SK-N-DZ (cell line): ENCODE measurements around the gene OGFOD2. TPM values are rescaled to one million over a fixed set of nuclear protein-coding genes. Genes with fewer than 3 reads are reported as not detected.
"Not testable (repeated sequence)": the region's sequence is repeated elsewhere in the genome, so short reads cannot be mapped to it uniquely, and the experiment has no call there.

ENCODE experiments used
- DNase-seq: peaks from one replicate; pipeline ENCODE4 v3.0.0-alpha.2; 2015; ENCODE audit warnings: low spot score
- polyA plus RNA-seq, 2 experiments: library from polyadenylated mRNA; depleted of rRNA; stranded (reverse); fragments of >200 nt; gene quantifications; 2 replicates each; pipeline ENCODE4 v1.2.3, GENCODE V29; 2014

Gene OGFOD2
- polyA plus RNA-seq (2014; cell fraction: cytosol; rRNA removed), result 27.5 and 33.9 TPM in 2 replicates
- 77.4 and 108 TPM in 2 replicates for polyA plus RNA-seq (2014; cell fraction: nucleus; rRNA removed)

DNA sequence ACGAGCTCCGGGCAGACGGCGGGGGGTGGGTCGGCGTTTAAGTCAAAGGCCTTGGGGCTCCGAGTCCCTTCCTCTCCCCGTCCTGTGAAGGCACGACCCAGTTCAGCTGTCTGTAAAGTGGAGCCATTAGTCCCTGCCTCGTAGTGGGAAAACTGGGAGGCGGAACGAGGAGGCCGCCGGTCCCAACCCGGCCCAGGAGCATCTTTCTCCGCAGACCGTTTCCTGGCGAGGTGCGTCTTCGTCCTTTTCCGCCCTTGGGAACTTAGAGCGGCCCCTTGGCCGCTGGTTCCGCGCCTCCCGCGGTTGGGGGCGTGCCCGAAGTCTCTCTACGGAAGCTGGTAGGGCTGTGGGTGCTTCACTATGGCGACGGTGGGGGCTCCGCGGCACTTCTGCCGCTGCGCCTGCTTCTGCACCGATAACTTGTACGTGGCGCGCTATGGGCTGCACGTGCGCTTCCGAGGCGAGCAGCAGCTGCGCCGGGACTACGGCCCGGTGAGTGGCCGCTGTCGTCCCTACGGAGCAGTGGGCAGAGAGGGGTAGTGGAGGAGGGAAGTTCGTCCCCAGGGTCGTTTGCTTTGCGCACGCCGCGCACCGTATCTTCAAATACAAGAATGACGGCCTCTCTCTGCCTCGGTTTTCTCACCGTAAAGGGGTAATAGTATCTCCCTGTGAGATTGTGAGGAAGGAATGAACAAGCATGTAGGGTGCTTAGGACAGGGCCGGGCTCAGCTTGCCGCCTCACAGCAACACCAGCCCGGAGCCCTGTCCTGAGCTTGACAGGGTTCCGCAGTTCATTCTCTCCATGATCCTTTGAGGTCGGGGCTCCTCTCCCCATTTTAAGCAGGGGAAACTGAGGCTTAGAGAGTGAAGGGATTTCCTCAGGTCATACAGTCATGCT lies at the start of gene OGFOD2:
Gene OGFOD2 (plus strand): TSS at position 353 of the 898 bp plus-strand sequence. CDS start 8 bp downstream, at position 361.
- peak; percentile 92 for DNase-seq

DNA sequence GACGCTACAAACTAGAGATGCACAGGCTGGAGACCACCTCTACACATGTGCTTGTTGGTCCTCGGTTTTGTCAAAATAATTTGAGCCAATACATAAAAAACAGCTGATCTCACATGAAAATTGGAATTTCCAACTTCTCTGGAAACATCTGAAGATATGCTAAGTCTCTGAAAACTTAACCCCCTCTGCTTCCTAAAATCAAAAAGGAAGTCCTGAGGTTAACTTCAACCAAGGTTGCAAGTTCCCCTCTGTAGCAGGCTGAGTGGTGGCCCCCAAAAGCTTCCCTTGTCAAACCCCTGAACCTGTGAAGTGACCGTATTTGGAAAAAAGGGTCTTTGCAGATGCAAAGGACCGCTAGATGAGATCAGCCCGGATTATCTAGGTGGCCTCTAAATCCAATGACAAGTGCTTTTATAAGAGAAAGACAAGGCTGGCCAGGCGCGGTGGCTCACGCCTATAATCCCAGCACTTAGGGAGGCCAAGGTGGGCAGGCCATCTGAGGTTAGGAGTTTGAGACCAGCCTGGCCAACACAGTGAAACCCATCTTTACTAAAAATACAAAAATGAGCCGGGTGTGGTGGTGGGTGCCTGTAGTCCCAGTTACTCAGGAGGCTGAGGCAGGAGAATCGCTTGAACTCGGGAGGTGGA lies 47.2 kb upstream of the OGFOD2 start:
- no peak for DNase-seq

GRCh38 chr12:122928404-122929147 lies 46.5 kb upstream of the OGFOD2 start:
- DNase-seq, result no peak

GRCh38 chr12:122929148-122929538 lies 45.9 kb upstream of the OGFOD2 start:
- DNase-seq, result no peak

DNA sequence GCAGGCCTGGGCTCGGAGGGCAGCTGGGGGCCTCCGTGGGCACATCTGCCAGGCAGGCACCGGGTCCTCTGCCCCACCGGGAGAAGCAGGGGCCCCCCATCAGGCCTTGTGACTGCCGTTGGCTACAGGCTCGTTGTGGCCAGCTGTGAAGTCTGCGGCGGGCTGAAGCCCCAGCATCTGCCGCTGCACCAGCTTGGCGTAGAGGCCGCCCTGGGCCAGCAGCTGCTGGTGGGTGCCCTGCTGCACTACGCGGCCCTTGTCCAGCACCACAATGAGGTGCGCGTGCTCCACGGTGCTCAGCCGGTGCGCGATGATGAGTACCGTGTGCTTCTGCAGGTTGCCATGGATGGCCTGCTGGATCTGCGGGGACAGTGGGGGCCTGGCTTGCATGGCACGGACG lies 45.2 kb upstream of the OGFOD2 start:
- no peak for DNase-seq

DNA sequence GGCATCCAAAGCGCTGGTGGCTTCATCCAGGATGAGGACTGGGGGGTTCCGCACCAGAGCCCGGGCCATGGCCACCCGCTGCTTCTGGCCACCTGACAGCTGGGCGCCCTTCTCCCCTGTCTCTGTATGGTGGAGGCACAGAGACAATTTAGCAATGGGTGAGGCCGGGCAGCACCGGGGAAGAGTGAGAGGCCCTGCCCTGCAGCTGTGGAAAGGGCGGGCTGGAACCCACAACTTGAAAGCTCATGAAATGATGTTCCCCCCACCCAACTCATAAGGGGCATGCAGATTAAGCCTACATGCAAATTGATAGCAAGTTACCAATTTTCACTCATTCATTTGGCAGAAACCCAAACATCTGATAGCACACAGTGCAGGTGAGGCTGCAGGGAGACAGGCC lies 42.8 kb upstream of the OGFOD2 start:
- no peak for DNase-seq

DNA sequence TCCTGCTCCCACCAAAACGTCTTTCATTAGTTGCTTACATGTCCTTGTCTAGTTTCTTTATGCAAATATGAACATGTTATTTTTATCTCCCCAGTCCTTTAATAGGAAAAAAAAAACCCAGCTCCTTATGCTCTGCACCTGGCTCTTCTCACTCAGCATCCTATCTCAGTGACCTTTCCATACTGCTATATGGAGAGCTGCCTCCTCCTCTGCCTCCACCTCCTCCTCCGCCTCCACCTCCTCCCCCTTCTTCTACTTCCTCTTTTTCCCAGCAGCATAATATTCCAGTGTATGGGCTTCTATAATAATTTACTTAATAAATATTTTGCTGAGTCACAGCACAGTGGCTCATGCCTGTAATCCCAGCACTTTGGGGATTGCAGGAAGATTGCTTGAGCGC lies 40.3 kb upstream of the OGFOD2 start:
- no peak for DNase-seq

DNA sequence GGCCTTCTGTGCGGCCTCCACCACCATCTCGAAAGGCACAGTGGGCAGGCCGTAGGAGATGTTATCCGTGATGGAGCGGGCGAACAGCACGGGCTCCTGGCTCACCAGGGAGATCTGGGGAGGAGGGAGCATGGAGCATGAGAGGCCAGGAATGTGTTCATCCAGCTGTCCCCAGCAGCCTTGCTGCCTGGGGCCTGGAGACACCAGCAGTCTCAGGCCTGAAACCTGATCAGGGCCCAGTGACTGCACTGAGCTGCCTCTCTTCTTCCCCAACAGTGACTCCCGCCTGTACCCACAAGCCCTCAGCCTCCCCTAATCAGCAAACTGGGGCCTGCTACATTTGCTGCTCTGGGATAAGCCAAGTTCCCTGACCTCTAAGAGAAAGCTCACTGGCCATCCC lies 39.7 kb upstream of the OGFOD2 start:
- peak; percentile 37 for DNase-seq

GRCh38 chr12:122937622-122938091 lies 37.4 kb upstream of the OGFOD2 start:
- DNase-seq, result no peak

DNA sequence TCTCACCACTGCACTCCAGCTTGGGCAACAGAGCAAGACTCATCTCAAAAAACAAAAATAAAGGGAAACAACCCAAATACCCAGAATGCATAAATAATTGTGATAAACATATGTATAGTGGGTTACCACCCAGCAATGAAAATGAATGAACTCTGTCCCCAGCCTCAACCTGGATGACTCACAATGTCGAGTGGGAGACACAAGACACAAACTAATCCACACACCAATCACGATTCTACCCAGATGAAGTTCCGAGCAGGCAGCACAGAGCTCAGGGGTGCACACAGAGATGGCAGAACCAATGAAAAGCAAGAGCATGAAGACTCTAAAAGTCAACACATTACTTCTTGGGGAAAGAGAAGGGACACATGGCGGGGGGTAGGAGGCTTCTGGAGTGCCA lies 35.9 kb upstream of the OGFOD2 start:
- DNase-seq, result no peak

- DNase-seq, result not testable (repeated sequence)
Measured at GRCh38 chr12:122941351-122941750, 33.7 kb upstream of the OGFOD2 start.

- no peak for DNase-seq
Measured at GRCh38 chr12:122942637-122943036, 32.4 kb upstream of the OGFOD2 start.

GRCh38 chr12:122943196-122943595 lies 31.8 kb upstream of the OGFOD2 start:
- no peak for DNase-seq

DNA sequence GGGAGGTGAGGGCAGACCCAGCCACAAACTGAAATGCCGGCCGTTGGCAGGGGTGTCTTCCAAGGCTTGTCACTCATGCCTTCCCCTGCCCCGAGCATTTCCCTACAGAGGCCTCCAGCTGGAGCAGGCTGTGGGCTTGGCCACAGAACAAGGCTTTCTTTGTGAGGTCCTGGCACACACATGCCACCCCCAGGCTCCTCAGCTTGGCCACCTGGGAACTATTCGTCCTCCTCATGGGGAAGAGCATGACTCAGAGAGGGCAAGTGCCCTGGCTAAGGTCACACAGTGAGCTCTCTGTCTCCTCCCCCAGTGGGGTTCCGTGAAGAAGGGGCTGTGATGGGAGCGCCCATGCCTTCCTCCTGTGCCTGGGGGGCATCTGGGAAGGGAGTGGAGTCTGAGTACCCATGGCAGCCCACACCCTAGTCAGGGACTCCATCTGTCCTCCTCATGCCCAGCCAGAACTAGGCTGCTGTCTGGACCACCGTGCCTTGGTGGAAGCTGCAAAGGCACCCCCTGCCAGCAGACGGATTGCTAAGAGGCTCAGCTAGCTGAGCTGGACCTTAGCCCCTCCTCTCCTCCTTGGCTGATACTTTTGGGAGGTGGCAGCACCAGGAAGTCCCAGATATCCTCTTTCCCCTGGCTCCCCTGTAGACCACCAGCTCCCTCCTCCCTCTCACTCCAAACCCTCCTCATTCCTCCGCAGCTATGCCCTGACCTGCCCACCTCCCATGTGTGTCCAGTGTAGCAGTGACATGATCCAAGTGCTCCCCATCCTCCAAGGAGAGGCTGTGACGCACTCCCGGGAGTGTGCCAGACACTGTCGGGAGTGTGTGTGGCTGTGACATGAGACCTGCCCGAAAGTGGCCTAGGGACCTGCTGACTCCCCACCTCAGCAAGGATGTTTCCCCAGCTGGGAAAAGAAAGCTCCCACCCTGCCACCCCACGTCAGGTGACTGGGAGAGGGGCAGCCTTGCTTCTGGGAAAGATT lies 30.1 kb upstream of the OGFOD2 start:
- DNase-seq, result no peak

GRCh38 chr12:122946690-122947341 lies 28.2 kb upstream of the OGFOD2 start:
- DNase-seq, result no peak

DNA sequence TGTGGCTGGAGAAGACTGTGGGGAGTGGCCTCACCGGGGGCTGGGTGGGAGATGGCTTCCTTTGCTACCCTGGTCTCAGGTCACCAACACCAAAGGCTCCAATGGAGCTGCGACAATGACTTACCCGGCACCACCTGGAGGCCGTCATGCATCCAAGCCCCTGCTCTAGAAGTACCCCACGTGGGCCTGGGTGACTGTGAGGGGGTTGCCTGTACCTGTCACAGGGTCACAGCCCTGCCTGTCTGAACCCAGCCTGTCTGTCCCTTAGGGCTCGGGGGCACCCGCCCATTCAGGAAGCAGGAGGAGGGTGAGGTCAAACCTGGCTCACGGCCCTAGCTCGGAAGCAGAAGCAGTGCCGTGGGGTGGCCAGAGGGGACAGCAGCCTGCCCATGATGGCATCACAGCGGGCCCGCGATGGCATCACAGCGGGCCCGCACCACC lies 27.7 kb upstream of the OGFOD2 start:
- DNase-seq, result no peak

- DNase-seq, result no peak
Measured at GRCh38 chr12:122948605-122949004, 26.4 kb upstream of the OGFOD2 start.

DNA sequence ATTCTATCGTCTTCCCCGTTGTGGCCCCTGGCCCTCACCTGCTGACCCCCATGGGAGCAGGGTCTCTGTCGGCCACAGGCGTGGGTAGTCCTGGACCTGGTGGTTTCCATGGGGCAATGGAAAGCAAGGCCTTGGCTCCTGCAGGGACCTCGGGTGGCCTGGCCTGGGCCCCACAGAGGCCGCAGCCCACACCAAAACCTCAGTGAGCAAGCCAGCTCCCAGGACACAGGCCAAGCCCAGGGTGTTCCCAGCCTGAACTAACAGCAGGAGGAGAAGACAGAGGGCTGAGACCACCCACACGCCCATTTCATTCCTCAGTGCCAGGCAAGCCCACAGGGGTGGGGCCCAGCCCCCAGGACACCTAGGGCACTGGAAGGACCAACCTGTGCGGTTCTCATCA lies 25.6 kb upstream of the OGFOD2 start:
- no peak for DNase-seq

DNA sequence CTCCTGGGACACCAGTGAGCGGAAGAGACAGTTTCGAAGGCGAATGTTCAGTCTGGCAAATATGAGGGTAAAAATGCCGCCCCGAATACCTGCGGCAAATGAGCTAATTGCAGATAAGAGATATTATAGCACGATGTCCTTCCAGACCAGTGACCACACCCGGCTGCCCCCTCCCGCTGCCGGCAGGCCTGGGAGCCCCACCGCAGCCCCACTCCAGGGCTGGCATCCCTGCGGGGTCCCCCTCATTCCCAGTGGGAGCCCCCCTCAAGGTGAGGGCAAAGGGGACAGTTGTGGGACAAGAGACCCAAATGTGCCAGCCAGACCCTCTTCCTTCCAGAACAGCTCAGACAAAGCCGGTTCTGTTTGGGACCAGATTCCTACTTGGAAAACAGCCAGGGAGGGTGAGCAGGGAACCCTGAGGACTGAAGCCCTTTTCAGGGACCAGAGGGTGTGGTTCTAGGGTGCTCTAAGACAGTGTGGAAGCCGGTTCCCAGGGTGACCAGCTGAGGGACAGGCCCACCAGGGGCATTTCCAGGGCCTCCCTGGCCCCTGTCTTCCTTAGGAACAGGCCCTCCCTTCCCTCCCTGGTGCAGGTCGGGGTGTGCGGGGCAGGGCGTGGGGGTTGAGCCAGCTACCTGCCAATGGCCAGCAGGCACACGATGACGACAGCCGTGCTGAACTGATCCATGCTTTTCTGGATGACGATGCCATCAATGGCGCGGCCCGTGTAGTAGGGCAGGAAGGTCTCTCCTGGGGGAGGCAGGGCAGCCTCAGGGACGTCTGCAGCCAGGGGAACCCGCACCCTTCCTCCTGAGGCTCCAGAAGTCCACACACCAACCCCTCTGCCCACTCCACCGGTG lies 25.0 kb upstream of the OGFOD2 start:
- DNase-seq, result no peak
